Uterus (tissue), 2 donors: Measurements from ENCODE around the gene CCDC157.

ENCODE experiments used
- POLR2A ChIP-seq, 2 donors: fragments of 450-650 bp; IDR thresholded peaks; one replicate each; pipeline ENCODE4 v1.6.1; 2016; ENCODE audit warnings: antibody characterized with exemption in 2 of 2, mild to moderate bottlenecking in 1 of 2, moderate library complexity in 1 of 2
- TF ChIP-seq, protein P1 (sequence below), 4 experiments: fragments of 200-600 bp in 2 of 4; fragments of 450-650 bp in 2 of 4; sonication (generic) in 2 of 4; IDR thresholded peaks; one replicate each; pipeline ENCODE4 v1.5.1; 2016 to 2019; ENCODE audit warnings: antibody characterized with exemption in 4 of 4, mild to moderate bottlenecking in 2 of 4, moderate library complexity in 1 of 4

DNA sequence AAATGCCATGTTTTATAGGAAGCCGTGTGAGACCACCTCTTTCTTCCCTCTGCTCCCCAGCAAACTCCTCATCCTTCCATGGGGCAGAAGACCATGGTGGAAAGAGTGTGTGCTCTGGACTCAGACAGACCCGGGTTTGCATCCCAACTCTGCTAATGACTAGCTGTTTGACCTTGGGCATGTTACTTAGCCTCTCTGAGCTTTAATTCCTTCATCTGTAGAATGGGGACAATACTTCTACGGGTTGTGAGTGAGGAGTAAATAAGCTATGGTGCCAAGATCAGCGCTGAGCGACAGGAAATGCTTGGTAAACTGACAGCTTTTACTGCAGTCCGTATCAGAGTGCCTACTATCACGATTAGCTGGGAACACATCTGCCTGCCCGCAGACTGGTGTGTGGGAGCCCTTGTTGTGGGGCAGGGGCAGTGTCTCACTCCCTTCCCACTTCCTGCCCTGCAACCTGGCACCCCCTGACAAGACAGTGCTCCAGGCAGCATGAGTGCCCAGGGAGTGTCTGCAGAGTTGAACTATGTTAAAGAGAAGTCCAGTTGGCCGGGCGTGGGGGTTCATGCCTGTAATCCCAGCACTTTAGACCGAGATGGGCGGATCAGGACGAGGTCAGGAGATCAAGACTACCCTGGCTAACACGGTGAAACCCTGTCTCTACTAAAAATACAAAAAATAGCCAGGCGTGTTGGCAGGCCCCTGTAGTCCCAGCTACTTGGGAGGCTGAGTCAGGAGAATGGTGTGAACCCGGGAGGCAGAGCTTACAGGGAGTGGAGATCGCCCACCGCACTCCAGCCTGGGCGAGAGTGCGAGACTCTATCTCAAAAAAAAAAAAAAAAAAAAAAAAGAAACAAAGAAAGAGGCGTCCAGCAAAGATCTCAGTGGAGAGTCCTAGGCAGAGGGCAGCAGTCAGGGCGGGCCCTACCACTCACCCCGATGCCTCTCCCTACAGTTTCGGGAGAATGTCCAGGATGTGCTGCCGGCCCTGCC, 42.2 kb downstream of the CCDC157 start:
- TF ChIP-seq, protein P1, sequence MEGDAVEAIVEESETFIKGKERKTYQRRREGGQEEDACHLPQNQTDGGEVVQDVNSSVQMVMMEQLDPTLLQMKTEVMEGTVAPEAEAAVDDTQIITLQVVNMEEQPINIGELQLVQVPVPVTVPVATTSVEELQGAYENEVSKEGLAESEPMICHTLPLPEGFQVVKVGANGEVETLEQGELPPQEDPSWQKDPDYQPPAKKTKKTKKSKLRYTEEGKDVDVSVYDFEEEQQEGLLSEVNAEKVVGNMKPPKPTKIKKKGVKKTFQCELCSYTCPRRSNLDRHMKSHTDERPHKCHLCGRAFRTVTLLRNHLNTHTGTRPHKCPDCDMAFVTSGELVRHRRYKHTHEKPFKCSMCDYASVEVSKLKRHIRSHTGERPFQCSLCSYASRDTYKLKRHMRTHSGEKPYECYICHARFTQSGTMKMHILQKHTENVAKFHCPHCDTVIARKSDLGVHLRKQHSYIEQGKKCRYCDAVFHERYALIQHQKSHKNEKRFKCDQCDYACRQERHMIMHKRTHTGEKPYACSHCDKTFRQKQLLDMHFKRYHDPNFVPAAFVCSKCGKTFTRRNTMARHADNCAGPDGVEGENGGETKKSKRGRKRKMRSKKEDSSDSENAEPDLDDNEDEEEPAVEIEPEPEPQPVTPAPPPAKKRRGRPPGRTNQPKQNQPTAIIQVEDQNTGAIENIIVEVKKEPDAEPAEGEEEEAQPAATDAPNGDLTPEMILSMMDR (IDR thresholded peaks at IDR 0.05): no peak
- TF ChIP-seq POLR2A (IDR thresholded peaks at IDR 0.05): no peak
